Uterus (tissue), 4 donors: ENCODE results near the gene PTBP2. TPM values are rescaled to one million over a fixed set of nuclear protein-coding genes. Genes with fewer than 3 reads are reported as not detected.

Experiments
- DNase-seq, 2 donors: peaks; one replicate each; pipeline ENCODE4 v3.0.0-alpha.2; 2019 to 2020
- H3K27ac ChIP-seq, 2 donors: fragments of 200-600 bp; sonication (generic); 1 replicate in 1 of 2; 2 replicates in 1 of 2; pipeline ENCODE4 v1.5.1; 2016 to 2018
- H3K27me3 ChIP-seq, 2 donors: fragments of 200-600 bp; sonication (generic); one replicate each; pipeline ENCODE4 v1.5.1; 2018 to 2019; ENCODE audit warnings: control low read depth in 1 of 2
- H3K36me3 ChIP-seq, 2 donors: fragments of 200-600 bp; sonication (generic); one replicate each; pipeline ENCODE4 v1.5.1; 2019; ENCODE audit warnings: control low read depth in 1 of 2
- H3K4me1 ChIP-seq, 2 donors: fragments of 200-600 bp; sonication (generic); one replicate each; pipeline ENCODE4 v1.5.1; 2018 to 2019; ENCODE audit warnings: control low read depth in 1 of 2
- H3K4me3 ChIP-seq, 2 donors: fragments of 200-600 bp; sonication (generic); 1 replicate in 1 of 2; 2 replicates in 1 of 2; pipeline ENCODE4 v1.5.1; 2018 to 2019; ENCODE audit warnings: mild to moderate bottlenecking in 1 of 2
- H3K9me3 ChIP-seq, 2 donors: fragments of 200-600 bp; sonication (generic); one replicate each; pipeline ENCODE4 v1.5.1; 2019; ENCODE audit warnings: control low read depth in 1 of 2
- POLR2A ChIP-seq, 2 donors: fragments of 450-650 bp; IDR thresholded peaks; one replicate each; pipeline ENCODE4 v1.6.1; 2016; ENCODE audit warnings: antibody characterized with exemption in 2 of 2, mild to moderate bottlenecking in 1 of 2, moderate library complexity in 1 of 2
- intact Hi-C: fragments of 100-400 bp; cut with DNase I; formaldehyde crosslinking; loops from one replicate; pipeline ENCODE4 v1.15.1; 2023; ENCODE audit warnings: low total_unique reads
- total RNA-seq, 4 donors: library from RNA; depleted of rRNA in 3 of 4; stranded (reverse); fragments of >200 nt in 3 of 4; gene quantifications; one replicate each; pipeline versions ENCODE4 v1.1.0 to v1.2.4, GENCODE V29; 2014 to 2023
- TF ChIP-seq, protein P1 (sequence below), 4 experiments: fragments of 200-600 bp in 2 of 4; fragments of 450-650 bp in 2 of 4; sonication (generic) in 2 of 4; IDR thresholded peaks; one replicate each; pipeline ENCODE4 v1.5.1; 2016 to 2019; ENCODE audit warnings: antibody characterized with exemption in 4 of 4, mild to moderate bottlenecking in 2 of 4, moderate library complexity in 1 of 4
- donor health status: DM: yes; HTN: yes; CAD: no.

PTBP2 gene
- total RNA-seq, 4 donors from 2014 or later: 32.3 to 189 (median 57.5) TPM

DNA sequence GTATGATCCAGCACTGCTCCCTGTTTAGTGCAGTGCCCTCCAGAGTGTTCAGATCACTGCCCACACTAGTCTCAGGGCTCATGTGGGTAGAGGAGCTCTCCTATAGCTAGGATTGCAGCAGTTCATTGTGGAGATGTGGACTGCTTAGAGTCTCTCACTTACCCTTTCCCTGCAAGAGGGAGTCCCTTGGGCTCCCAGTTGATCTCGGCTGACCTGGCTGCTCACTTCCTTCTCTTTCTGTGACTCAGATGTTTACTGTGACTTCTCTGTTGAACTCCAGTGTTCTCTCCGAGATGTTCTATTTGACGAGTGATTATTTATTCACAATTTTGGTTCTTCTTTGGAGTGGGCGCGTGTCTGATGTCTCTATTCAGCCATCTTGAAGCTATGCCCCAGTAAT, 141.9 kb downstream of the PTBP2 start:
- Histone ChIP-seq H3K27me3 (no peaks in the 10 kb centered on the region), H3K27ac (no peak overlapping the region), H3K36me3 (no peaks in the 10 kb centered on the region), H3K4me3 (no peak overlapping the region), H3K4me1 (no peaks in the 10 kb centered on the region), H3K9me3 (no peaks in the 10 kb centered on the region)
- TF ChIP-seq POLR2A (IDR thresholded peaks at IDR 0.05): no peak
- TF ChIP-seq, protein P1, sequence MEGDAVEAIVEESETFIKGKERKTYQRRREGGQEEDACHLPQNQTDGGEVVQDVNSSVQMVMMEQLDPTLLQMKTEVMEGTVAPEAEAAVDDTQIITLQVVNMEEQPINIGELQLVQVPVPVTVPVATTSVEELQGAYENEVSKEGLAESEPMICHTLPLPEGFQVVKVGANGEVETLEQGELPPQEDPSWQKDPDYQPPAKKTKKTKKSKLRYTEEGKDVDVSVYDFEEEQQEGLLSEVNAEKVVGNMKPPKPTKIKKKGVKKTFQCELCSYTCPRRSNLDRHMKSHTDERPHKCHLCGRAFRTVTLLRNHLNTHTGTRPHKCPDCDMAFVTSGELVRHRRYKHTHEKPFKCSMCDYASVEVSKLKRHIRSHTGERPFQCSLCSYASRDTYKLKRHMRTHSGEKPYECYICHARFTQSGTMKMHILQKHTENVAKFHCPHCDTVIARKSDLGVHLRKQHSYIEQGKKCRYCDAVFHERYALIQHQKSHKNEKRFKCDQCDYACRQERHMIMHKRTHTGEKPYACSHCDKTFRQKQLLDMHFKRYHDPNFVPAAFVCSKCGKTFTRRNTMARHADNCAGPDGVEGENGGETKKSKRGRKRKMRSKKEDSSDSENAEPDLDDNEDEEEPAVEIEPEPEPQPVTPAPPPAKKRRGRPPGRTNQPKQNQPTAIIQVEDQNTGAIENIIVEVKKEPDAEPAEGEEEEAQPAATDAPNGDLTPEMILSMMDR (IDR thresholded peaks at IDR 0.05): no peak
- intact Hi-C loops: no loop called here
- no peak for DNase-seq
